MCF 10A (cell line): Measurements from ENCODE around the gene UGT1A5. TPM values are rescaled to one million over a fixed set of nuclear protein-coding genes. Genes with fewer than 3 reads are reported as not detected.

Source experiments
- BruUV-seq: library from RNA; stranded (reverse); fragments of 400-500 nt; replicated peaks from 2 replicates; lab custom pipeline; 2021; lab: Mats Ljungman, UMichigan
- CTCF ChIA-PET: fragments of 300-600 bp; sonication (Branson Sonifier 250); formaldehyde crosslinking; extraction: SDS; loops from one replicate; lab custom pipeline; 2021; ENCODE audit warnings: antibody characterized with exemption, inconsistent platforms; lab: Yijun Ruan, JAX
- POLR2A ChIA-PET: fragments of 300-600, 350-650 bp; sonication (Branson Sonifier 250); formaldehyde crosslinking; extraction: SDS; loops from one replicate; lab custom pipeline; 2020; ENCODE audit warnings: antibody characterized with exemption, inconsistent platforms; lab: Yijun Ruan, JAX
- DNase-seq: peaks from one replicate; pipeline ENCODE4 v3.0.0-alpha.2; 2018; ENCODE audit not compliant: unreplicated experiment
- H3K27ac Mint-ChIP-seq: one replicate; pipeline ENCODE4 v1.8.0; 2022; ENCODE audit warnings: mild to moderate bottlenecking, low read depth, mixed read lengths; ENCODE audit not compliant: unreplicated experiment
- H3K27me3 Mint-ChIP-seq: one replicate; pipeline ENCODE4 v1.8.0; 2022; ENCODE audit warnings: mixed read lengths; ENCODE audit not compliant: insufficient read depth, unreplicated experiment
- H3K36me3 Mint-ChIP-seq: one replicate; pipeline ENCODE4 v1.8.0; 2022; ENCODE audit warnings: mild to moderate bottlenecking, moderate library complexity, mixed read lengths; ENCODE audit not compliant: insufficient read depth, unreplicated experiment
- H3K4me1 Mint-ChIP-seq: one replicate; pipeline ENCODE4 v1.8.0; 2022; ENCODE audit warnings: mixed read lengths; ENCODE audit not compliant: insufficient read depth, unreplicated experiment
- H3K4me3 Mint-ChIP-seq: one replicate; pipeline ENCODE4 v1.8.0; 2022; ENCODE audit warnings: mild to moderate bottlenecking, moderate library complexity, mixed read lengths; ENCODE audit not compliant: unreplicated experiment
- H3K9me3 Mint-ChIP-seq: one replicate; pipeline ENCODE4 v1.8.0; 2022; ENCODE audit warnings: mixed read lengths; ENCODE audit not compliant: unreplicated experiment
- intact Hi-C: fragments of 100-400 bp; cut with micrococcal nuclease; formaldehyde crosslinking; loops from 2 replicates; pipeline ENCODE4 v1.14.1; 2022
- total RNA-seq: library from RNA; stranded (reverse); gene quantifications from 2 replicates; pipeline ENCODE4 v1.2.3, GENCODE V29; 2022
- TF ChIP-seq, protein P1 (sequence below): fragments of 200-600 bp; IDR thresholded peaks from one replicate; pipeline ENCODE4 v1.8.0; 2022; ENCODE audit warnings: antibody characterized with exemption, mild to moderate bottlenecking; ENCODE audit not compliant: unreplicated experiment

The UGT1A5 gene
- total RNA-seq, 1 experiment from 2014 or later = not detected

DNA sequence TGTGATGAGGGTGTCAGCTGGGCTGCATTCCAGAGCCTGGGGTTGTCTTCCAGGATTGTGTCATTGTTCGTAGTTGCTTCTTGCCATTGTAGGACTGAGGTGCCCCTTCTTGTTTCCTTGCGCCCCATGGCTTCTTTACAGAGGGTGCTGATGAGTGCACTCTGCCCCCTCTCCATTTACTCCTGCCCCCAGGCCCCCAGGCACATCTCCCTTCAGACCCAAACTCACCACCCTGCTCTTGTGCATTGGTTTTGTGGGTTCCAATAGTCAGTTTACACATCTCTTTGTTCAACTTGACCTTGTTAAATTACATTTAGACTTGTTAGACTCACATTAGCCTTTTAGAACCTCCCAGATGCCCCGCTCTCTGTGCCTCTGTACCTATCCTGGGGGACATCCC lies 108.5 kb downstream of the UGT1A5 start:
- Mint-ChIP-seq H3K4me1 (no peaks in the 10 kb centered on the region), H3K9me3 (no peaks in the 10 kb centered on the region), H3K27me3 (no peaks in the 10 kb centered on the region), H3K27ac (no peak overlapping the region), H3K4me3 (no peak overlapping the region), H3K36me3 (no peaks in the 10 kb centered on the region)
- DNase-seq = no peak
- TF ChIP-seq, protein P1, sequence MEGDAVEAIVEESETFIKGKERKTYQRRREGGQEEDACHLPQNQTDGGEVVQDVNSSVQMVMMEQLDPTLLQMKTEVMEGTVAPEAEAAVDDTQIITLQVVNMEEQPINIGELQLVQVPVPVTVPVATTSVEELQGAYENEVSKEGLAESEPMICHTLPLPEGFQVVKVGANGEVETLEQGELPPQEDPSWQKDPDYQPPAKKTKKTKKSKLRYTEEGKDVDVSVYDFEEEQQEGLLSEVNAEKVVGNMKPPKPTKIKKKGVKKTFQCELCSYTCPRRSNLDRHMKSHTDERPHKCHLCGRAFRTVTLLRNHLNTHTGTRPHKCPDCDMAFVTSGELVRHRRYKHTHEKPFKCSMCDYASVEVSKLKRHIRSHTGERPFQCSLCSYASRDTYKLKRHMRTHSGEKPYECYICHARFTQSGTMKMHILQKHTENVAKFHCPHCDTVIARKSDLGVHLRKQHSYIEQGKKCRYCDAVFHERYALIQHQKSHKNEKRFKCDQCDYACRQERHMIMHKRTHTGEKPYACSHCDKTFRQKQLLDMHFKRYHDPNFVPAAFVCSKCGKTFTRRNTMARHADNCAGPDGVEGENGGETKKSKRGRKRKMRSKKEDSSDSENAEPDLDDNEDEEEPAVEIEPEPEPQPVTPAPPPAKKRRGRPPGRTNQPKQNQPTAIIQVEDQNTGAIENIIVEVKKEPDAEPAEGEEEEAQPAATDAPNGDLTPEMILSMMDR = no peak
- ChIA-PET POLR2A (interaction anchor here (0.7 kb wide), 1 partner anchor 74 kb away, joined by 3 read pairs; no protein-coding TSS in a partner anchor), CTCF (no interaction called here)
- intact Hi-C loops = no loop called here
- no TSS peak for BruUV-seq

DNA sequence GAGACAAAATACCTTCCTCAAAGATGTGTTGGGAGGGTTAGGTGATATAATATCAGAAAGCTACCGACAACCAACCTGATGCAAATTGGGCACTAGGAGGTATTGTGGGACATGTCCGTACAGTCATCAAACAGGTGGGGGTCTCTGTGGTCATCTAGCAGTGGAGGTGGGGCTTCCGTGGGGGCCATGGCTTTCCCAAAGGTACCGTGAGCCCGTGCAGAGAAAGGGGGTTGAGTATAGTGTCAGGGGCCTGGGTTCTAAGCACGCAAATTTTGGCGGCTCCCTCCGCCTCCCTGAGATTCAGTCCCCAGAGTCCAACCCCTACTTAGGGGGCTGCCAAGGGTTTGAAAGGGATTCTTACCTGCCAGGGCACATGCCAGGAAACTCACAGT lies 109.0 kb downstream of the UGT1A5 start:
- no peaks in the 10 kb centered on the region for H3K4me1 Mint-ChIP-seq
- H3K27me3 Mint-ChIP-seq = no peaks in the 10 kb centered on the region
- BruUV-seq = no TSS peak
- no peaks in the 10 kb centered on the region for H3K9me3 Mint-ChIP-seq
- intact Hi-C loops = no loop called here
- no peaks in the 10 kb centered on the region for H3K36me3 Mint-ChIP-seq
- ChIA-PET POLR2A (no interaction called here), CTCF (no interaction called here)
- DNase-seq = no peak
- TF ChIP-seq, protein P1 = no peak
- no peak overlapping the region for H3K27ac Mint-ChIP-seq
- no peak overlapping the region for H3K4me3 Mint-ChIP-seq

DNA sequence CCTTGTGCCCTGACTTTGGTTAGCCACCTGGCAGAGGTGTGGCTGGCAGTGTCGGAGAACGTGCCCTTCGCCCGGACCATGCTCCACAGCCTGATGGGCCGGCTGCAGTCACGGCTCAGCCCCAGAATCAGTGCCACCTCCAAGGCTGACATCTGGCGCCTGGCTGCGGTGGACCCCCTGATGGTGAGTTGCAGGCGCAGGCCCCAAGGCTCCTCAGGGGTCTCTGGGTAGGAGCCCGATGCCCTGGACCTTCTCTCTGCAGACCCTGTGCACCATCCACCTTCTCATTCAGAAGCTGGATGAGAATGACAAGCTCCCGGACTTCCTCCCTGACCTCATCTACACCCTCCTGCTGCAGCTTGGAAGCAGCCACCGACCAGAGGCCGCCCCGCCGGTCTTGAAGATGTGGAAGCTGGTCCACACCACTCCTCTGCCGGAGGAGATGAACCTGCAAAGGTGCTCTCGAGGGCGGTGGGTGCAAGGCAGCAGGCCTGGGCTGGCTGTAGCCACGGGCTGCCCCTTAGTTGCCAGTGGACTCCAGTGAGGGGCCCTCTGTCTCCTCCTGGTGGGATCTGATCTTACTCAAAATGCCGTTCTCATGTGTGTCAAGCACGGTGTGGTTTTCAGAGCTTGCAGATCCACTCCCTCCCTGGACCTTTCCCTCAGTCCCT lies 109.5 kb downstream of the UGT1A5 start:
- H3K4me1 Mint-ChIP-seq = no peaks in the 10 kb centered on the region
- H3K36me3 Mint-ChIP-seq = no peaks in the 10 kb centered on the region
- ChIA-PET CTCF (interaction anchor here (0.6 kb wide), 1 partner anchor 282 kb away, joined by 3 read pairs; no protein-coding TSS in a partner anchor), POLR2A (no interaction called here)
- intact Hi-C loops = no loop called here
- TF ChIP-seq, protein P1 = no peak
- no peak for DNase-seq
- no TSS peak for BruUV-seq
- no peaks in the 10 kb centered on the region for H3K9me3 Mint-ChIP-seq
- H3K27me3 Mint-ChIP-seq = no peaks in the 10 kb centered on the region
- H3K27ac Mint-ChIP-seq = no peak overlapping the region
- H3K4me3 Mint-ChIP-seq = no peak overlapping the region

Other genes with a start within 250 kb of the UGT1A5 start
- 56.3 and 67.3 TPM in 2 replicates for gene USP40, start 146.1 kb upstream of the UGT1A5 start, total RNA-seq
- gene UGT1A8, start 95.3 kb upstream of the UGT1A5 start, total RNA-seq = not detected in 2 replicates
- gene UGT1A10, start 76.5 kb upstream of the UGT1A5 start, total RNA-seq = not detected in 2 replicates
- not detected in 2 replicates for gene UGT1A9, start 41.0 kb upstream of the UGT1A5 start, total RNA-seq
- not detected in 2 replicates for gene UGT1A7, start 31.0 kb upstream of the UGT1A5 start, total RNA-seq
- 0.79 TPM in 1 of 2 replicates, not detected in the other for gene UGT1A6, start 20.0 kb upstream of the UGT1A5 start, total RNA-seq
- 0.12 TPM in 1 of 2 replicates, not detected in the other for gene UGT1A4, start 5.8 kb downstream of the UGT1A5 start, total RNA-seq
- not detected in 2 replicates for gene UGT1A3, start 16.1 kb downstream of the UGT1A5 start, total RNA-seq
- not detected in 2 replicates for gene UGT1A1, start 47.4 kb downstream of the UGT1A5 start, total RNA-seq
- gene MROH2A, start 65.4 kb downstream of the UGT1A5 start, total RNA-seq = not detected in 2 replicates
- 12.7 and 29.3 TPM in 2 replicates for gene HJURP, start 141.6 kb downstream of the UGT1A5 start, total RNA-seq
- not detected in 2 replicates for gene TRPM8, start 204.5 kb downstream of the UGT1A5 start, total RNA-seq